HG03139 (cell line): Measurements from ENCODE around the gene LRRC55.

Experiments
- ATAC-seq: cut with Tn5 transposase; IDR thresholded peaks from one replicate; pipeline ENCODE4 v1.9.1; 2021; ENCODE audit not compliant: unreplicated experiment

LRRC55 gene

DNA sequence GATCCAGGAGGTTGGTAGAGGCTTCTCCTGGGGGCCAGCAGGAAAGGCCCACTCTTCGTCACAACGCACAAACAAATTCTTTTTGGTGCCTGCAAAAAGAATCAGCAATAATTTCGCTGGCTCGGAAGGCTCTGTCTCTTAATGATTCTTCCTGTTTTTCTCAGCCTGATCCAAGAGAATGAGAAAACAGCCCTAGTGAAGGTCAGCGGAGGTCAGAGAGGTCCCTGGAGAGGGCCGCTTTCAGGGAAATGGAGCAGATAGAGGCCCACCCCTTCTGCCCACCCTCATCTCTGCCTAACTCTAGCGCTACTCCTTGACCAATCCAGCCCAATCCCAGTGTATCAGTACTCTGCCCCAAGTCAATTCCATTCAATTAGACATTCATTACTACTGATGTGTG lies 19.2 kb downstream of the LRRC55 start:
- no peak for ATAC-seq

DNA sequence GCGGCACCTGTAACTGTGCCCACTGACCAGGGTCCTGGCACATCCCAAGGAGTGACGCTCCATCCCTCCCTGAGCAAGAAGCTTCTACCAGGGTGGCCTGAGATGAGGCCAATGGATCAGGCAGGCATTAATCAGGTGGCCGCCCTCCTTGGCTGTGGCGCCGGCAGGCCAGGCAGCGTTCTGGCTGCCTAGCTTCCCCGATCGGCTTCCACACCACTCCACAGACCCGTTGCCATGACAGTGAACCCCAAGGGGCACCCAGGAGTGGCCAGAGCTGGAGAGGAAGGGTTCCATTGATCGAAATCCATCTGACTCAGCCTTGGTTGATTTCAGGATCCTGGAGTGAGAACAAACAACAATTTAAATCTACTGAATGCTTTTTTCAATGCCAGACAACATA lies 20.5 kb downstream of the LRRC55 start:
- ATAC-seq: no peak

DNA sequence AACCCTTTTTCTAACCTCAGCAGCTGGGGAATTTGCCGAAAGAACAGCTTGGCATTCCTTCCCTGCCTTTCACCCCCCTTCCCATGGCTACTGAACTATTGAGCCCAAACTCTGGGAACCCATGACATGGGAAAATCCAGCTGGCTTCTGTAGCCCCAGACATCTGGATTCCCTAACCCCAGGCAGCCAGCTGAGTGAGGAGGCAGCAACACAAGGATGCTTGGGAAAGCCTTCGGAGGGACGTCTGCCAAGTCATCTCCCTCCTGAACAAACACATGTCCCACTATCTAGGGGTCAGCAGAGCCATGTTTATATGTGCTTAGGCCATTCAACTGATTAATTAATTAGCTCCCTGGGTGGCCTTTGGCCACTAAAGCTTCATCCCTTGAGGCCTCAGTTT lies 21.6 kb downstream of the LRRC55 start:
- no peak for ATAC-seq

DNA sequence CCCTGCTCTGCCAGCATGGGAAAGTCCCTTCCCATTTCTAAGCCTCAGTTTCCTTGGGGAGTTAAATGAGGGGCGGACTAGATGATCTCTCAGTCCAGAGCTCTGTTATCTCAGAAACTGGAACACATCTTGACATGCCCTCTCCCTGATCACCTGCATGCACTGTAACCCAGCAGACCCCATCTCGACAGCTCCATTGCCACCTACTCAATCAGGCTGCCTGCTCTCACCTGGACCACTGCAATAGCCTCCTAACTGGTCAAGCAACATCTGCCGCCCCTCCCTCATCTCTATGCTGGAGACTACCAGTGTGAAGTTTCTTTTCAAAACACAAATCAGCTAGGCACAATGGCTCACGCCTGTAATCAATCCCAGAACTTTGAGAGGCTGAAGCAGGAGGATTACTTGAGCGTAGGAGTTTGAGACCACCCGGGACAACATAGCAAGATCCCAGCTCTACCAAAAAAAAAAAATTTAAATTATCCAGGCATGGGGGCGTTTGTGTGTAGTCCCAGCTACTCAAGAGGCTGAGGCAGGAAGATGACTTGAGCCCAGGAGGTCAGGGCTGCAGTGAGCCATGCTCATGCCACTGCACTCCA lies 22.2 kb downstream of the LRRC55 start:
- ATAC-seq: no peak

DNA sequence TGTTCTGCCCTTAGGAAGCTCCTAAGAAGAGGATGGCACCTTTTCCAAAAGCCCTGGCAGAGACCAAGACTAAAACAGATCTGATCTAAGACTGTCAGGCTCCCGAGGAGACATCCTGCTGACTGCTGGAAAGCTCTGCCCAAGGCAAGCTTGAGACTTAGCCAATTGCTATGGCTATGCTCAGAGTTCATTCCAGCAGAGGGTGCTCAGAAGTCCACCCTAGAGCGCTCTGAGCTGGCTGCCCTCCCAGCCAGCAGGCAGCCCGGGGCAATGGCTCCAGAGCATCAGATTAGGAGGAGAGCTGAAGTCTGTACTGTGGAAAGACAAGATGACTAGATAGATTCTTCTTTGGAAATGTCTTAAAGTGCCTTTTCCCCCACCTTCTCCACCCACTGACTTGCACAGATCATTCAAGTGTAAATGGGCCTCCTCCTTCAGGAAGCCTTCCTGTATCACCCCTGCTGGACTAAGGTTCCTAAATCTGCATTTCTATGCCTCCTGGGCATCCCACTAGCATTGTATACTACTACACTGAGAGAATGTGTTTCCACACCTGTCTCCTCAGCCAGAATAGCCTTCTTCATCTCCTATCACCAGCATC lies 23.4 kb downstream of the LRRC55 start:
- ATAC-seq: no peak

DNA sequence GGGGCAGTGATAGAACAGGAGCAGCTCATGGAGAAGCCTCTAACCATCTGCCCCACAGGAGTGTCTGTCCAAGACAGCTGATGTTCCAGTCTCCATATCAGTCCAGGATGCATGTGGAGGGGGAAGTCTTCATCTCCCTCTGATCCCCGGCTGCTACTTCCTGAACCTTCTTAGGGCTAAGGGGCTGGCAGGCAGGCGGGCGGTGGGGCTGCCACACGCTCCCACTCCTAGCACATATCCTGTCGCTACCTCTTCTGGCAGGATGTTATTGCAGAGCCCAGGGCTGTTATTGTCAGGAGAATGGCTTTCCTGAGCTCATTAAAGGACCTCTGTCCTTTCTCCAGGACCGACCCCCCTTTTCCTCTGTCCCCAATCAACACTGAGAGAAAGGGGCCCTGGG lies 25.4 kb downstream of the LRRC55 start:
- ATAC-seq: no peak

DNA sequence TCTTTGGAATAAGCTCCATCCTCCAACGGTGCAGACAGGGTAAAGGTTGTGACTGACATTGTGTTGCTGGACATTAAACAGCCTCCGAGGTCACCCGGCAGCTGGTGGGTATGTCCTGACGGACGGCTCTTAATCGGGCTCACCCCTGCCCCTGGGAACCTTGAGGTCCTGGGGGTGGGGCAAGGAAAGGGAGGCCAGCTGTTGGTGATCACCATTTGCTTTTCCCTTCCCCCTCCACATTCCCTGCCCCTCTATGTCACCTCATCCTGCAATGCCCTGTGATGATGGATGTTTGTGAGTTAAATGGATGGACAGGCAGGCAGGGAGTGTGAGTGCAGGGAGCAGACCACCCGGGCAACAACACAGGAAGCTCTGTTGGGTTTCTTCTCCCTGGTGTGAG lies 29.0 kb downstream of the LRRC55 start:
- ATAC-seq: no peak

DNA sequence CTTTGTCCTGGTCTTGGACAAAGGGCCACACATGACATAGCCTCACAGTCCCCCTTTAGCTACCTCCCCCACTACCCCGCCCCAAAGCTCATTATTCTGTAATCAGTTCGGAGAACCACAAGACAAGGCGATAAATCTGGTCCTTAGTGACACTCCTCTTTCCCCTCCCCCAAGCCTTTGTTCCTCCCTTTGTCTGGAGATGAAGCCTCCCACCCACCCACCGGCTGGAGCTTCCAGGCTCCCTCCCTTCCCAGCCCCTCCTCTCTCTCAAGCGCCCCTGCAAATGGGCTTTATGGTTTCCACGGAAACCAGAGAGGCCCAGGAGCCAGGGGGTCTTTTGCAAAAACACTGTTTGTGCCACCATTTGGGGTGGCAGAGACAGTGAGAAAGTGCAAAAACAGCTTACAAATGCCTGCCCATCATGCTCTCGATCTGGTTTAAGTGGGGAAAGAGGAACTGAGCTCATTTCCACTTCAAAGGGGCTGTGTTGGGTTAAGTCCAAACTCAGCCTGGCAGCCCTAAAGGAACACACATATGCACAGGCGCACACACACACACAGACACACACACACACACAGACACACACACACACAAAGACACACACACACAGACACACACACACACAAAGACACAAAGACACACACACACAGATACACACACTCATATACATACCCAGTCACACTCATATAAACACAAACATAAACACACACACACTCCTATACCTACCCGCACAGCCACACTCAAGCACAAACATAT lies 31.8 kb downstream of the LRRC55 start:
- ATAC-seq: no peak

DNA sequence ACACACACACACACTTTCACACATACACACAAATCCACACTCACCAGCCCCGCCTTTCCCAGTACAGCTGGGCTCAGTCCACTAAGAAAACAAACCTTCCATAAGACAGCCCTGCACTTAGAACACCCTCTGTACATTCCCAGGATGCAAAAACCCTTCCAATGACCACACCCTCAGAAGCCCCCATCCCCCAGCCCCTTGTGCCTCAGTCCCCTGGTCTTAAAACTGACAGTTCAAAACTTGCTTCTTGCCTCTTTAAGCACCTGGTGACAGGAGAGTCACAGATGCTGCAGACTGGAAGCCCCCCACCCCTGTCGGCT lies 32.3 kb downstream of the LRRC55 start:
- no peak for ATAC-seq

DNA sequence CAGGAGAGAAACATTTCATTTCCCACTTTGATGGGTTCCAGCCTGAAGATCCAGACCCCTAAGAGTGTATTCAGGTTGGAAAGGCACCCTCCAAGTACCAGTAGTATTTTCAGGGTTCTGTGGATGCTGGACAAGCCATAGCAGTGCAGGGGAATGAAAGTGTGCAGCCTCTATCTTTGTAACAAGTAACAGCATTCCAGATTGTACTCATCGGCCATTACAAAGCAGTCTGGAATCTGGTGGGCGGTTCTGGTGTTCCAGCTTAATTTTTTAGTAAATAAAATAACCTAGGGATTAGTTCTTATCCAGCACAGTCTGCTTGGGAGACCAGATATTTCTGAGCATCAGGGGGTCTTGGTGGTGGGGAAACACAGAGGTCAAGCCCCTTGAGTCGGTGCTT lies 32.7 kb downstream of the LRRC55 start:
- no peak for ATAC-seq

DNA sequence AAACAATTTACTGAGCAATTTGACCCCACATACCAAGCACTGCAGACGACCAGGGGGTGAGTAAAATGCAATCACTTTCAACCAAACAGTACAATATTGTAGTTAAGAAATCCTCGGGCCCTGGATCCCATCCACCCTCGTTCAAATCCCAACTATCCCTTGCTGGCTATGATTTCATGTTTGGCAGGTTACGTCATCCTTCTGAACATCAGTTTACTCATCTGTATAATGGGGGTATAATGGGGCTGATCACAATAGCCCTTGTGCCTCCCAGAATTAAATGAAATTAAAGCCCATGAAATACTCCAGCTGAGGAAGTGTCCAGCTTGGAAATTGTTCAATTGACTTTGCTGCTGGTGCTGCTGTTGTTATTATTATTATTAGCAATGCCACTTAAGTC lies 34.7 kb downstream of the LRRC55 start:
- ATAC-seq: no peak

DNA sequence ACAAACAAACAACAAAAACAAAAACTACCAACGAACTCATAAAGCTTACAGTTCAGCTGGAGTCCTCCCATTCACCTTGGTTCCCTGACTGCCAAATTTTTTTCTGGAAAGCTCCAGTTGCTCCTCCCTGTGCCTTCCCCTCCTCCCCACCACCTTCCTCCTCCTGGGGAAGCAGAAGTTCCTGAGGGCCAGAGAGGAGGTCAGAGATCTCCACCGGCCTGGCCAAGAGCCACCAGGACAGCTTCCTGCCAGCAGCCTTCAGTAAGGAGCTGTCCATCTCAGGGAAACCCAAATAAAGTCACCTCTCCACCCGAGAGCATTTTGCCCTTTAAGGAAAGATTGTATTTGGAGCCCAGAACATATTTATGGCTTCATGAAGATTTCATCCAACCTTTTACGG lies 35.3 kb downstream of the LRRC55 start:
- no peak for ATAC-seq

DNA sequence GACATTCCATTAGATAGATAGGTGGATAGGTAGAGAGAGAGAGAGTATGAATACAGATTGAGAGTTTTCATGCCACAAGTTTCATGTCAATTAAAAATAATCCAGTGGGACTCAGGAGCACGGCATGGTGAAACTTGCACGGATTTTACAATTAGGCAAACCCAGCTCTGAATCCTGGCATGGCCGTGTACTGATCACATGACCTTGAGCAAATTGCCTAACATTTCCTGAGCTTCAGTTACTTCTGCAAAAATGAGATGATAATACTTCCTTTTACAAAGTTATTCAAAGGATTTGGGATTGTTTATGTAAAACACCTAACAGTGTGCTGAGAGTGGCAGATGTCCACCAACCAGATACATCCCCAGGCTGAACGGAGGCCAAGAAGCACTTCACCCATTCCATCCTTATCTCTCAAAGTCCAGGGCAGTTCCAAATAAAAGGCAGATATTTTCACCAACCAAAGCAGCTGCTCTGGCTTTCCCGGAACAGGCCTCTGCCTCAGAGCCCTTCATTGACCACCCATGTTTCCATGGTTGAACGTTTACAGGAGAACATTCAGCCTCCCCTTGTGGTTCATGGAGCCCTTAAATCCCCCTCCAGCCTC lies 37.4 kb downstream of the LRRC55 start:
- ATAC-seq: no peak

DNA sequence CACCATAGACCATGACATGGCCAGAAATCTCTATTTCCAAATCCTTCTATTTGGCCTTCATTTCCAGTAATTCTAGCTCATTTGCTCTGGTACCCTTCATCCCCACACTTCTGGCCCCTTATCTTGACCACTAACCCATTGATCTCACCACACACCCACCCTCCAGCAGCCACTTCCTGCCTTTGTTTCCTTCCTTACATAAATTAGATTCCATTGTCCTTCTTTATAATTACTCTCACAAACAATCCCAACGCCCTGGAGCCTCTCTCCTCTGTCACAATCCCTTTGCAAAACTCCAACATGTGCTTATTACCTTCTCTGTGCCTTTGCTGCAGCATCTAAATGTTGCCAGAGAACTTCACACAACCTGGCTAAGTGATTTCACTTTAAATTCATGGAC lies 40.5 kb downstream of the LRRC55 start:
- ATAC-seq: no peak

DNA sequence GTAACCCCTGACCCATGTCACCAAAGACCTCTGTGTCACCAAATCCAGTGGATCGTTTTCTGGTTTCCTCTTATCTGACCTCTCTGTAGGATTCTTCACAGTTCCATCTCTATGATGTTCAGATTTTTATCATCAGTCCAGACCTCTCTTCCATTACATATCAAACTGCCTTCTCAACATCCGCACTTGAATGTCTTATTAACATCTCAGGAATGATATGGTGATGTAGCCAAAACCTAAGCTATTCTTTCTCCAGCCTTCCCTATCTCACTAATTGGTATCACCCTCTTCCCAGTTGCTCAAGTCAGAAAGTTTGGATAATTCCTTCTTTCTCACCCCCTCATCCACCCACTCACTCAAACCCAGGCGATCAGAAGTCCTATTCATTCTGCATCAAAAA lies 41.8 kb downstream of the LRRC55 start:
- ATAC-seq: no peak

DNA sequence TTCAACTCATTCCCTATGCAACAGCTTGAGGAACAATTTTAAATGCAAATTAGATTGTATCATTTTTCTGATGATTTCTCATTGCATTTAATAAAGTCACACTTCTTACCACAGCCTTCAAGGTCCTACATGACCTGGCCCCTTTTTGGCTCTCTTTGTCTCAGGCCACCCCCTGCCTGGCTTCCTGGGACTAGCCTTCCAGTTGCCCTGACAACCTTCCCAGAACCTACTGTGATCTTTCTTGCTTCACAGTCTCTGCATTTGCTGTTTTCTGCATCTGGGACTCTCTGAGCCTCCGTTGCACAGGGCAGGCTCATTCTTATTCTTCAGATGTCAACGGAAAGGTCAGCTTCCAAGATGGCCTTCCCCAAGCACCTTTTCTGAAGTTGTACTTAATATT lies 42.4 kb downstream of the LRRC55 start:
- no peak for ATAC-seq

DNA sequence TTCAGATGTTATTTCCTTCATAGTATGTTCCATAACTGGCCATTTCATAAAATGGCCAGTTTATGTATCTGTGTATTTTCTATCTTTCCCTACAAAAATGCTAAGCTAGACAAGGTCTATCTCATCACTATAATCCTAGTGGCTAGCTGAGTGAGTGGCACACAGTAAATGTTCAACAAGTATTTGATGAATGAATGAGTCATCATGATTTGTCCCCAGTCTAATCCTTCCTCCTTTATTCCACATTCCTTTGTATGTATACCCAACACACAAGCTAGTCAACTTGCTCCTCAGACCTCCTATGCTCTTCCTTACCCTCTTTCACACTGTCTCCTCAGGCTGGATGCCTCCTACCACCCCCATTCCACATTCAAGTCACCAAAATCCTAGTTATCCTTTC lies 42.8 kb downstream of the LRRC55 start:
- ATAC-seq: no peak

DNA sequence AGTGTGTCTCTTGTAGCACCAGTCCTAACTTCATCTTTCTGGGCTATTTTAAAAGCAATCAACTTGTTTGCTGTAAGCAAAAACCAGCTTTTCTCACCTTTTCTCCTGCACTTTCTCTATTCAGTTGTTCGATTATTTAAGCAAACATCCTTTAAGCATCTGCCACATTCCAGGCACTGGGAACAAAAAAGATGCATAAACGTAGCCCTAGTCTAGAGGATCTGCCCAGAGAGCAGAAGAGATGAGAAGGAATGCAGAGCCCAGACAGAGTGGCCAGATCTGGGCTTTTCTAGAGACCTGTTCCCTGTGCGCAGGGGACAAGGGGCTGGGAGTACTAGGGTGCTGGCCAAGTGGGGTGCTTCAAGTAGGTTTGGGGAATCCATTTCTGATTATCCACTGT lies 46.8 kb downstream of the LRRC55 start:
- ATAC-seq: no peak

DNA sequence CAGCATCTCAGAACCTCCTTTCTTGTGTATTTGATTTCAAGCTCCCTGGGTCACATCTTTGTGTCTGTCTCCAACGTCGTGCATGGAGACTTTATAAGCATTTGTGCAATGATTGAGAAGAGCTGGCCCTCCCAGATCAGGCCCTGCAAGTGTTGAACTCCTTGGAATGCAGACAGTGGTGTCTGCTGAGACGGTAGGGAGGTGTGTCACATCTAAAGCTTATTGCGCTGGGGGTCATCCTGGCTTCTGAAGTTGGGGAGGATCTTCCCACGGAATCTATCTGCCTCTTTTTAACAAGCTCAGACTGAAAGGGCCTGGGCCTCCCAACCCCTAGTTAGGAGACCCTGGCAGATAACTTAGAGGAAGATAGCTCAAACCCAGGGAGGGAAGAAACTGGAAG lies 48.6 kb downstream of the LRRC55 start:
- no peak for ATAC-seq

DNA sequence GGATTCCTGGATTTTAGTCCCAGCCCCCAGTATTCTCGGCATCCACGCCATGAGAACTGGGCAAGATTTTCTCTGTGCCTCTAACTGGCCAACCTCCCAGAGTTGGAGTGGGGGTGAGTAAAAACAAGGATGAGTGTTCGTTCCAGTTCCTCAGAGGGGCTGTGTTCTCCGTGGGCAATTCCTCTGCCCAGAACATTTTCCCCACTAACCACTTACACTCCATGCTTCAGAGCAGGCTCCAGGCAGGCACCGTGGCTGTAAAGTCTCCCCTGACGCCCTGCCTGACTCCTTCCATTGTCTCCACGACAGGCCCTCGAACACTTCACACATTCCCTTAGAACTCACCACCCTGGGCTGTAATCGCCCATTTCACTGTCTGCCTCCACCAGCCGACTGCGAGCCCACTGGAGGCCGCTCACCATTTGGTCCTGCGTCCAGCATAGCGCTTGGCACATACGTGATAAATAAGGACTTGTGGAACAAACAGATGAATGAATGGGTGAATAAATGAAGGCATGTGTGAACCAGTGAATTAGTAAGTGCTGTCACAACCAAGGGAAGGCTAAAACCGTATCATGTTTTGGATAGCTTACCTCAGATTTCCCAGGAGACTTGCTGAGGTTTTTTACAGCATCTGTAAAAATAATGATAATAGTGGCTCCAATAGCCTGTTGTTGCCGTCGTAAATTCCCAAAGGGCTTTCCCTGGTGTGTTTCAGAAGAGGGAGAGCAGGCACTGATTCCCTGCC lies 49.2 kb downstream of the LRRC55 start:
- ATAC-seq: no peak

DNA sequence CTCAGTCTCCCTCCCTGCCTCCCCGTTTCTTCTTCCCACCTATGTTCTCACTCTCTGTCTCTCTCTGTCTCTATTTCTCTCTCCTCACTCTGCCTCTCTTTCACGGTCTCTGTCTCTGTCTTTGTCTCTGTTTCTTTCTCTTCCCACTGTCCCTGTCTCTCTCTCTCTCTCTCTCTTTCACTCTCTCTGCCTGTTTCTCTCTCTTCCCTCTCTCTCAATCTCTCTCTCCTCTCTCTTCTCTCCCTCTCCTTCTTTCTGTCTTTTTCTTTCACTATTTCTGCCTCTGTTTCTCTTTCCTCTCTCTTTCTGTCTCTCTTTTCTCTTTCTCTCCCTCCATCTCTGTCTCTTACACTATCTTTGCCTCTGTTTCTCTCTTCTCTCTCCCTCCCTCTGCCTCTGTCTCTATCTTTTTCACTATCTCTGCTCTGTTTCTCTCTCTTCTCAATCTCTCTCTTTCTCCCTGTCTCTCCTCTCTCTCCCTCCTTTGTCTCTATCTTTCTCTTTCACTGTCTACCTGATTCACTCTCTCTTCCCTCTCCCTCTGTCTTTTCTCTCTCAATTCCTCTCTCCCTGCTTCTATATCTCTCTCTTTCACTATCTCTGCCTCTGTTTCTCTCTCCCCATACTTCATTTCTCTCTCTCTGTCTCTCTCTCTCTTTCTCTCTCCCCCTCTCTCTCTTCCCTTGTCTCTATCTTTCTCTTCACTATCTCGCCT lies 49.9 kb downstream of the LRRC55 start:
- no peak for ATAC-seq
